Body of pancreas (tissue), 4 donors: ENCODE measurements around the gene PCDH9.

ENCODE experiments used
- POLR2A ChIP-seq, 3 donors: fragments of 450-650 bp; IDR thresholded peaks; one replicate each; pipeline ENCODE4 v1.6.1; 2016; ENCODE audit warnings: antibody characterized with exemption in 3 of 3, mild to moderate bottlenecking in 2 of 3
- TF ChIP-seq, protein P1 (sequence below), 7 experiments: fragments of 450-650 bp in 4 of 7; fragments of 200-600 bp in 3 of 7; sonication (generic) in 3 of 7; IDR thresholded peaks; one replicate each; pipeline ENCODE4 v1.5.1; 2016 to 2019; ENCODE audit warnings: antibody characterized with exemption in 7 of 7

DNA sequence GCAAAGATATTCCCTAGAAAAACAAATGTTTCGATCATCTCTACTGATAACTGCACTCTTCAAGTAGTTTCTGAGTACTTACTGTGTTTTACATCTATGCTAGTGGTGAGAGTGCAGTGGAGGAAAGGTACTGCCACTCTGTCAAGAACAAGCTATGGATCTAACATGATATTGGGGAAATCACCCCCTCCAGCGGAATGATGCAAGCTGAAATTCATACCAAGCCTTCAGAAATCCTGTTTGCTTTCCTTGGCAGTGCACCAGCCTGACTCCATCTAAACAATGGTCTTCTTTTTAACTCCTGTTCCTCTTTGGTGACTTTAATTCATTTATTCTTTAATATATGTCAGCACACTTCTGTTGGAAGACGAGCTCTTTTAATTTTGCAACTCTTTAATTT is 238.0 kb downstream of the PCDH9 start:
- TF ChIP-seq POLR2A (IDR thresholded peaks at IDR 0.05) = no peak
- TF ChIP-seq, protein P1, sequence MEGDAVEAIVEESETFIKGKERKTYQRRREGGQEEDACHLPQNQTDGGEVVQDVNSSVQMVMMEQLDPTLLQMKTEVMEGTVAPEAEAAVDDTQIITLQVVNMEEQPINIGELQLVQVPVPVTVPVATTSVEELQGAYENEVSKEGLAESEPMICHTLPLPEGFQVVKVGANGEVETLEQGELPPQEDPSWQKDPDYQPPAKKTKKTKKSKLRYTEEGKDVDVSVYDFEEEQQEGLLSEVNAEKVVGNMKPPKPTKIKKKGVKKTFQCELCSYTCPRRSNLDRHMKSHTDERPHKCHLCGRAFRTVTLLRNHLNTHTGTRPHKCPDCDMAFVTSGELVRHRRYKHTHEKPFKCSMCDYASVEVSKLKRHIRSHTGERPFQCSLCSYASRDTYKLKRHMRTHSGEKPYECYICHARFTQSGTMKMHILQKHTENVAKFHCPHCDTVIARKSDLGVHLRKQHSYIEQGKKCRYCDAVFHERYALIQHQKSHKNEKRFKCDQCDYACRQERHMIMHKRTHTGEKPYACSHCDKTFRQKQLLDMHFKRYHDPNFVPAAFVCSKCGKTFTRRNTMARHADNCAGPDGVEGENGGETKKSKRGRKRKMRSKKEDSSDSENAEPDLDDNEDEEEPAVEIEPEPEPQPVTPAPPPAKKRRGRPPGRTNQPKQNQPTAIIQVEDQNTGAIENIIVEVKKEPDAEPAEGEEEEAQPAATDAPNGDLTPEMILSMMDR (IDR thresholded peaks at IDR 0.05) = no peak
